Measurements from ENCODE around the gene NGFR. TPM values are rescaled to one million over a fixed set of nuclear protein-coding genes. Genes with fewer than 3 reads are reported as not detected.

The NGFR gene
- polyA plus RNA-seq, 3 donors = 4.1 to 8.6 (median 4.5) TPM

GRCh38 chr17:49551221-49552069 is 56.4 kb downstream of the NGFR start:
- no peak for DNase-seq (ENCODE audit: extremely low read depth in 1 of 11, low read depth in 9 of 11, low spot score in 4 of 11)

- DNase-seq (ENCODE audit: extremely low read depth in 1 of 11, low read depth in 9 of 11, low spot score in 4 of 11) = no peak
Measured at GRCh38 chr17:49552070-49552751, 57.1 kb downstream of the NGFR start.

GRCh38 chr17:49553676-49554335 is 58.7 kb downstream of the NGFR start:
- no peak for DNase-seq (ENCODE audit: extremely low read depth in 1 of 11, low read depth in 9 of 11, low spot score in 4 of 11)

GRCh38 chr17:49554694-49555494 is 59.8 kb downstream of the NGFR start:
- DNase-seq (ENCODE audit: extremely low read depth in 1 of 11, low read depth in 9 of 11, low spot score in 4 of 11) = no peak

GRCh38 chr17:49555495-49556222 is 60.6 kb downstream of the NGFR start:
- DNase-seq (ENCODE audit: extremely low read depth in 1 of 11, low read depth in 9 of 11, low spot score in 4 of 11) = no peak

GRCh38 chr17:49556223-49556943 is 61.3 kb downstream of the NGFR start:
- peak in 6 of 11 donors; percentile 54 to 76 (median 64) for DNase-seq (ENCODE audit: extremely low read depth in 1 of 11, low read depth in 9 of 11, low spot score in 4 of 11)

- DNase-seq (ENCODE audit: extremely low read depth in 1 of 11, low read depth in 9 of 11, low spot score in 4 of 11) = no peak
Measured at GRCh38 chr17:49557312-49558024, 62.4 kb downstream of the NGFR start.

Other genes starting within 250 kb of the NGFR start
- 10 to 100 TPM; 26.2 to 30.4 (median 29.3) TPM for gene ZNF652, start 133.0 kb upstream of the NGFR start, polyA plus RNA-seq (ENCODE audit: insufficient read length in 3 of 3)
- gene PHB1, start 80.4 kb upstream of the NGFR start, polyA plus RNA-seq (ENCODE audit: insufficient read length in 3 of 3) = 100 to 1,000 TPM; 225 to 247 (median 234) TPM
- 1 to 10 TPM in 2 of 3 donors, under 1 TPM in 1; 0.90 to 1.2 (median 1.0) TPM for gene NXPH3, start 80.6 kb downstream of the NGFR start, polyA plus RNA-seq (ENCODE audit: insufficient read length in 3 of 3)
- 10 to 100 TPM; 63.3 to 65.8 (median 64.1) TPM for gene SPOP, start 182.8 kb downstream of the NGFR start, polyA plus RNA-seq (ENCODE audit: insufficient read length in 3 of 3)
- gene SLC35B1, start 212.7 kb downstream of the NGFR start, polyA plus RNA-seq (ENCODE audit: insufficient read length in 3 of 3) = 10 to 100 TPM; 73.1 to 82.1 (median 75.8) TPM

Measured in renal cortex interstitium (tissue), 11 donors.